Hematopoietic multipotent progenitor cell treated with erythropoietin and hydrocortisone succinate and interleukin-3 and kit ligand, for 4 days (in vitro differentiated cells): ENCODE measurements around the gene BMP2.

Experiments used
- DNase-seq: peaks from one replicate; pipeline ENCODE4 v3.0.0-alpha.2; 2015

Gene BMP2

DNA sequence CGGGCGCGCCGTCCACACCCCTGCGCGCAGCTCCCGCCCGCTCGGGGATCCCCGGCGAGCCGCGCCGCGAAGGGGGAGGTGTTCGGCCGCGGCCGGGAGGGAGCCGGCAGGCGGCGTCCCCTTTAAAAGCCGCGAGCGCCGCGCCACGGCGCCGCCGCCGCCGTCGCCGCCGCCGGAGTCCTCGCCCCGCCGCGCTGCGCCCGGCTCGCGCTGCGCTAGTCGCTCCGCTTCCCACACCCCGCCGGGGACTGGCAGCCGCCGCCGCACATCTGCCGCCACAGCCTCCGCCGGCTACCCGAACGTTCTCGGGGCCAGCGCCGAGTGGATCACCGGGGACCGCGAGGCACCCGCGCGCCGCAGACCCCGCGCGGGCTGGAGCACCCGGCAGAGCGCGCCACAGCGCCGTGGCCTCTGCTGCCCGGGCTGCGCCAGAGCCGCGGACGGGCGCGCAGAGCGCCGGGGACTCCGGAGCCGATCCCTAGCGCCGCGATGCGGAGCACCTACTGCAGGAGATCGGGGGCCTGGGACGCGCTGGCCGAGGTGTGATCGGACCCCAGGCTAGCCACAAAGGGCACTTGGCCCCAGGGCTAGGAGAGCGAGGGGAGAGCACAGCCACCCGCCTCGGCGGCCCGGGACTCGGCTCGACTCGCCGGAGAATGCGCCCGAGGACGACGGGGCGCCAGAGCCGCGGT is at the start of gene BMP2:
Gene BMP2 (plus strand): TSS at position 151 of the 692 bp plus-strand sequence. CDS start 2,441 bp downstream, outside the sequence.
- DNase-seq: peak; percentile 65

DNA sequence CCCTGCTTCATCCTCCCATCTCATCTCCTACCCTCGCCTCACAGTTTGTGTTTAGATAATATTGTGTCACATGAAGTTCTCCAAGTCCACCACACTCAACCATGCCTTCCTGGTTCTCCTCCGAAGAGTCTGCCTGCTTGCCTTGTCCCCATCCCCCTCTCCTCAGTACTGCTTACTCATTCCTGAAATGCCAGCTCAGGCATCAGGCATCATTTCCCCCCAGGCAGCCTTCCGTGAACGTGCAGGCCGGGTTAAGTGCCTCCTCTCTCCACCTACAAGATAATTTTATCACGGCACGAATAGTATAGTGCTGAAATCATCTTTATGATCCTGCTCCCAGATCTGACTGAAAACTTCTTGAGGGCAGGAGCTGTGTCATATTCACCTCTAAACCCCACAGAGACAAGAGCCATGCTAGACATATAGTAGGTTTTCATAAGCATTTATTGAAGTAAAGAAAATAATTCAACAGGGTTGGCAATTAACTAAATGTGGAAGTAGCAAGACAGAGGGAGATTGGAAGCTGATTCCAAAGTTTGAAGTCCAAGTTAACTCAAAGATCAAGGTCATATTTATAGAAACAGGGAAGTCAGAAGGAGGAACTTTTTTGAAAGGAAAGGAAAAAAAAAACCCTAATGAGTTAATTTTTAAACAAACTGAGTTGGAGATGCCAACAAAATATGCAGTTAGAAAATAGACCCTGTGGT is 48.7 kb upstream of the BMP2 start:
- DNase-seq: no peak

DNA sequence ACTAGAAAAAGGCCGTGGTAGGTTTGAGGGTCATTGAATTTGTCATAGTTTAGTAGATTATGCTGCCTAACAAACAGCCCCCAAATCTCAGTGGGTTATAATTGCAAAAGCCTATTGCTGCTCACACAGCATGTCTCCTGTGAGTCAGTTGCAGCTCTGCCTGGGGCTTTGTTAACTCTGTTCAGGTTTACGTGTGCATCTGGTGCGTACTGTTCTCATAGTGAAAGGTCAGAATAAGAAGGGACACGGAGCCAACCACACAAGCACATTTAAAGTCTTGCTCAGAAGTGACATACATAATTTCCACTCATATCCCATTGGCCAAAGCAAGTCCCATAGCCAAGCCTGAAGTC is 48.1 kb upstream of the BMP2 start:
- no peak for DNase-seq

DNA sequence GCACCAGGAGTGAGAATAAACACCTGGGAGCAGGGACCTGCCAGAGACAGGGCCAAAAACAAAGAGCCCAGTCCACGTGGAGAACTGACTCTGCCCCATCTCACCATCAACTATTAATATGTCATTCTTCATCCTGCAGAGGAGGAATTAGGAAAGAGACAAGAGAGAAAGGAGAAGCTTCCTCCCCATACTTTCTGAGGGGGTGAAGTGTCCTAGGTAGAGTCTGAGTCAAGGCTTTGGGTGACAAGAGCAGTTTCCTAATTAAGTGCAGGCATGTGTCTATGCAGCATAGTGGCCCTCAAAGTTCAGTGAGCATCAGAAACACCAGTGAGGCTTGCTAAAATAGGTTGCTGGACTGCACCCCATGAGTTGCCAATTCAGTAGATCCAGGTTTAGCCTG is 40.7 kb upstream of the BMP2 start:
- DNase-seq: no peak

DNA sequence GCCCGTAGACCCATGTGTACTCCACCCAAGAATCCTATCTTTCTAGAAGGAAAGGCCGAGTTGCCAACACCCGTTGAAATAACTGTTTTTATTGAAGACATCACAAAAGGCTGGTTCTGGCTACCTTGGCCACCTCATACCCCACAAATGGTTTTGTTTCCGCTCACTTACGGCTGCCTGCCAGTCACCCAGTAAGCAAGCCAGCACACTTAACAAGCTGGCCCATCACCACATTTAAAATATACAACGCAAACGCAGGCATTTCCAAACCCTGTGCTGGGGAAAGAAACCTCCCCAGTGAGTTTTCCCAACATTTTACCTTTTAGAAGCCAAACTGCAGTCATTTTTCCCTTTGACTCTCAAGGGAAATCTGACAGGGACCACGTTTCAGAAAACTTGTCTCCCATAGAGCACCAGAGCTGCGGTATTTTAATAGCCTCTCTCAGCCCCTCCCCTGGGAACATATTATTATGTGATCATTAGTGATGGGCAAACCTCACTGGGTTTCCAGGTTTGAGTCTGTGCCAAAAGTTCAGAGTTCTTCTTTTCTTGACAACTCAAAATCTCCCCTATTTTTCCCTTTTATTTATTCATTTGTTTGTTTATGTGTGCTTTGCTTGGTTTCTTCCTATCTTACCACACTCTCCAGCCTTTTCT is 36.7 kb upstream of the BMP2 start:
- DNase-seq: no peak

DNA sequence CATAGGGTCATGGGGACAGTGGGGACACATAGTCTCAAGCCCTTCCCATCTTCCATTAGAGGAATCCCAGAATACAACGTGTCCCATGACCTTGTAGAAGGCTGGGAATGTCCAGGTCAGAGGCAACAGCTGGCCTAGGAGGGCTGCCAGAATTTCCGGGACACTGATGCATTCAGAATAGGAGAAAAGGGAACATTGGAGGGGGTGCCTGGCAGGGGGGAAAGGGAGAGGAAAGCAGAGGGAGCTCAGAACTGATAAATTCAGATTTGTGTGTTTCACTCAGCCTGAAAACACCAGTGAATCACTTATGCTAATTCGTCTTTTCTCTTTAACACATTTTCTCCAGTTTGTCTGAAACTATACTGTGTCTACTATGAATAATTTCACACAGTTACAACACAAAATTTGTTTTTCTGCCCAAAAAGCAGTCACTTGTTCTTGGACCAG is 35.5 kb upstream of the BMP2 start:
- no peak for DNase-seq

DNA sequence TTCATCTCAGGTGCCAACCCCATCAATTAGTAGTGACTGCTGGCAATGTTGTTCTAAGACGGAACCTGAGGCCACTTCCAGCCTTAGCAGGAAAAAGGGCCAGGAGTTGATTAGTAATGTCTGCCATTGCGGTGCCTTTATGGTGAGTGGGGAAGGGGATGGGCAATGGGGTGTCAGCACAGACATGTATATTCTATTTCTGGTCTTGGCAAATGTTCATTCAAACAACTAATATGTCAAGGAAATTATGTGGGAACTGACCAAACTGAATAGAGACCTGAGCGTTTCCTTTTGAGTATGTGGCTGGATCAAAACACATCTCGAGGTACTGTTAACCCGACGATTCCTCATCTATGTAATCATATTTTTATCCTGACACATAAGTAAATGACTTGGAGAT is 34.6 kb upstream of the BMP2 start:
- no peak for DNase-seq

DNA sequence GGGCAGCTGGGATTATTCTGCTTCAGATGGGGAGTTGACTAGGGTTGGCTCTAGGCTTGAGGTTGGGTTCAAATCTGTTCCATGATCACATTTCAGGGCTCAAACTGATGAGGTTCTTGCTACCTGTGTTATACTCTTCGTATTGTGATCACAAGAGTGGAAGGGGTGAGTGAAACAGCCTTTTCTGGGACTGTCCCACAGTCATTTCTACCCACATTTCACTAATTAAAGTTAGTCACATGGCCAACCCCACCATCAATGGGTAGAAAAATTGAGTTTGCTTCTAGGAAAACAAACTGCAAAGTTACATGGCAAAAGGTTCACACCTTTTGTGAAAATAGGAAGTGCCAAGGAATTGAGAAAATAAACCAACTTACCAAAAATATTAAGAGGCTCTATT is 33.5 kb upstream of the BMP2 start:
- DNase-seq: no peak

DNA sequence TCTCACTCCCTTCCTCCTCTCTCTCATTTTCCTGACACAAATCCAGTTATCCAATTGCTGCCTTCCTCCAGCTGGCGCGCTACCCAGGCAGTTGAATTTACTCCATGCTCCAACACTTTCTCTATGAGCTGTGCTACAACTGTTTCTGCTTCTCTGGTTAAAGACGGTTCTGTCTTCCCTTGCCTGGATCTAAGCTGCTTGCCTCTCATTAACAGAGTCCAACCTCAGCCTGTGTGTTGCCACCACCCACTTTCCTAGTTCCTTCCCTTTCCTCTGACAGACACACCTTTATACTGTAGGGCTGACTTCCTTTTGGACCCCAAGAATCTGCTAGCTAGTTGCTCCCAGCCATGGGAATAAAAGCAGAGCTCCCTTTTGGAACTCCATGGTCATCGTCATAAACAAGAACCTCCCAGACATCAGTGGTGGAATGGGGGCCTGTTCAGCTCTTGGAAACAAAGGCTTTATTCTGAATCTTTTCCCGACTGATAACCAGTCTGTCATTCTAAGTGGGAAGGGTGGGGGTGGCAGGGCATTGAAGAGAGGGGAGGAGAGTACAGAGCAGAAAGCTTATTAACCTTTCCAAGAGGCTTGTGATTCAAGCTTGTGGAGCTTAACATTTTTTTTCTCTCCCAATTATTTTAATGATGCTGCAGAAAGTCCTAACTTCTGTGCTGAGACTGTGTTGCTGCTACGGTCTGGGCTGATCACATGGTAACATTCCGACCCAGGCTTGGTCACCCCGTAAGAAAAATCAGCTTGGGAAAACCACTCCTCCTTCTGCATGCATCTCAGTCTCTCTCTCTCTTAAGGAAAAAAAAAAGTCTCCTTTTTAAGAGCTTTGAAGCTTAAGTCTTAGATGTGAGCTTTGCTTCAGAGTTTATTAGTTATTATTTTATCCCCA is 31.3 kb upstream of the BMP2 start:
- no peak for DNase-seq

DNA sequence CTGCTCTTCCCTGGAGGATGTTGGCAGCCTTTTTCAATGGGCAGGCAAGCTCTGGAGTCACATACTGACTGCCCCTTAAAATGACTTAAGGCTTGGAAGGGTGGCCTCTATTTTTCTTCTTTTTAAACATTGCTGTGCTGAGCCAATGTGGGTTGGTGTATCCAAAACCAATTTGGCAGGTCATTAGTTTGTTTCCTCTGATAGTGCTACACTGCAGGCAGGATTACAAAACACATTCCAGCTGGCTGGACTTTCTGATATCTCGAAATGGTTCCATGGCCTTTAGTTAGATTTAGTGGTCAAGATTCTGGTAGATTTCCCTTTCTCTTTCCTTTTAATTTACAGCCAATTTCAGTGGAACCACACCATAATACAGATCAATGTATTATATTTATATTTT is 28.1 kb upstream of the BMP2 start:
- DNase-seq: no peak

DNA sequence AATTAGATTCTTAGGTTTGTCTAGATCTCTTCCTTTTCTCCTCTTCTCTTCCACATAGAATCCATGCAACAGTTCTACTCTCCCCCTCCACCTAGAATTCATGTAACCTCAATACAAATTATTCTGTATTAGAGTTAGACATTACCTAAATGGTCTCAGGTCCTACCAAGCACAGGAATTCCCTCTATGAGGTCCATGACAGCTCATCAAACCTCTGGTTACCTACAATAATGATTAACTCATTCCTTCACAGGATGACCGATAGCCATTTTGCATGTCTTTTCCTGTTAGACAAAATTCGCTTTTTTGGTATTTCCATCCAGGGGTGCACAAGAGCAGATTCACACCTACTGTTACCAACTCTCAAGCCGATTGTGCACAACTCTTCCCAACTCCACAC is 27.4 kb upstream of the BMP2 start:
- no peak for DNase-seq

DNA sequence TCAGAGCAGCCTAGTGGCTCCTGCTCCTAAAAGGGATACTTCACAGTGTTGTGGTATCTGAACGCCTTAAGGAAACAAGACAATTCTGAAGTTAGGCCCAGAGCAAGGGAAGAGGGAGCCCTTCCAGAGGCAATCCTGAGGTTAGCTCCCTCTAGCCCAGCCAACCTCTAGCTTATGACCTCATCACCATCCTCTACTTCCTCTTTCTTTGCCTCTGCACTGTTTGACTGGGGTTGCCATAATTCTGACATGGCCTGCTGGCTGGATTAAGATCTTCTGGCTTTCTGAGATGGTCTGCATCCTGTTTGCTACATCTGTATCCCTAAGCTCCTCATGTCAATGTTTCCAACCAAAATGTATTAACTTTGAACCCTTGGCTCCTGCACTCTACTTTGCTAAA is 23.3 kb upstream of the BMP2 start:
- peak; percentile 22 for DNase-seq

DNA sequence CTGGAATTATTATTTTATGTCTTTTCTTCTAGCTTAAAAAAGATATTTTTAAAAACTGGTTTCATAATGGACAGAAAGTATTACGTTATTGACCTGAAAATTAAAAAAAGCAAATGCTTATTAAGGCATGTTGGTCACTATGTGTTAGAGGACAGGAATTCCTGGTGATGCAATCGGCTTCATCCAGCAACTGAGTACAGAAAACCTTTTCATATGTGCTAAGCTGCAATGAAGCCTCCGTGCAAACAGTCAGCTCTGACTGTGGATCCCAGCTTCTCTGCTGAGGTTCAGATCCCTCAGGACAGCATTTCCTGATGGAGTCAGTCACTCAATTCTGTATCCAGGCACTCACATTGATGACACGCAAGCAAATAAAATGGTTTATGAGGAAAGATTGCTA is 22.7 kb upstream of the BMP2 start:
- DNase-seq: no peak

DNA sequence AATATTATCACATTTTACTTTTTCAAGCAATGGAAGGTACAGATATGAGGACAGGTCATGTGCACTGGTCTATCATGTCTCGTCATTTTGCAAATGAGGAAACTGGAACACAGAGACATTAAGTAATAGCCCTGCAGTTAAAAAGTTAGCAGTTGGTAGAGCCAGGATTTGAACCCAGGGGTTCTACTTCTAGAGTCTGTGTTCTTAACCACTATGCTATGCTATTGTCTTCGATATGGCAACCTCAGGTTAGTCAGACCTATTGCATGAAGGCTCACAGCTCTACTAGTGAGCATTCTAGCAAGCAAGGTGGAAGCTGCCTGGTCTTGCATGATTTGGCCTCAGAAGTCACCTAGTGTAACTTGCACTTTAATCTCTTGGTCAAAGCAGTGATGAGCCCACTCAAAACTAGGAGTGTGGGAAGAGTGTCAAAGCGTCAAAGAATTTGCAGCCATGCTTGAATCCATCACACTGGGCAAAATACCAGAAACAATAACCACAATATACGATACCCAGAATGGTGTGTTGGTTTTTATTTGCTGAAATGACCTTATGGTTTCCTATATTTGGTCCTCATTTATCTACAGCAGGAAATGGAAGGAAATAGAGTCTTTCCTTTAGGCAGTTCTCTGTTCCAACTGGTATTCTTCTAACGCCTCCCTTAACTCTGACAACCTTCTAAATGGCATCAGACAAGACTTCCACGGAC is 20.4 kb upstream of the BMP2 start:
- no peak for DNase-seq

DNA sequence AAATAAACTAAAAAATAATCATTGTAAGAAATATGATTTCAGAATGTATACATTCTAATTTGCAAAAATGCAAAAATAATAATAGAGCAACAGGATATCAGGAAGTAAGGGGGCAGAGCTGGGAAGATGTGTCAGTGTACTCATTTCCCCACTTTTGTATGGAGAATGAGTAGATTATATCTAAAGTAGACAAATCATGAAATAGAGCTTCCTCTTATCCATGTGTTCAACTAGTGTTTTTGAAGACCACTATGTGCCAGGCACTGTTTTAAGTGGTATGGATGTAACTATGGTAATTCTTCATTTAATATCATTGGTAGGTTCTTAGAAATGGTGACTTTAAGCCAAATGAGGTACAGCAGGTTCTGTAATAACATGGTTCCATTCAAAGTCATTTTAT is 17.0 kb upstream of the BMP2 start:
- DNase-seq: no peak

DNA sequence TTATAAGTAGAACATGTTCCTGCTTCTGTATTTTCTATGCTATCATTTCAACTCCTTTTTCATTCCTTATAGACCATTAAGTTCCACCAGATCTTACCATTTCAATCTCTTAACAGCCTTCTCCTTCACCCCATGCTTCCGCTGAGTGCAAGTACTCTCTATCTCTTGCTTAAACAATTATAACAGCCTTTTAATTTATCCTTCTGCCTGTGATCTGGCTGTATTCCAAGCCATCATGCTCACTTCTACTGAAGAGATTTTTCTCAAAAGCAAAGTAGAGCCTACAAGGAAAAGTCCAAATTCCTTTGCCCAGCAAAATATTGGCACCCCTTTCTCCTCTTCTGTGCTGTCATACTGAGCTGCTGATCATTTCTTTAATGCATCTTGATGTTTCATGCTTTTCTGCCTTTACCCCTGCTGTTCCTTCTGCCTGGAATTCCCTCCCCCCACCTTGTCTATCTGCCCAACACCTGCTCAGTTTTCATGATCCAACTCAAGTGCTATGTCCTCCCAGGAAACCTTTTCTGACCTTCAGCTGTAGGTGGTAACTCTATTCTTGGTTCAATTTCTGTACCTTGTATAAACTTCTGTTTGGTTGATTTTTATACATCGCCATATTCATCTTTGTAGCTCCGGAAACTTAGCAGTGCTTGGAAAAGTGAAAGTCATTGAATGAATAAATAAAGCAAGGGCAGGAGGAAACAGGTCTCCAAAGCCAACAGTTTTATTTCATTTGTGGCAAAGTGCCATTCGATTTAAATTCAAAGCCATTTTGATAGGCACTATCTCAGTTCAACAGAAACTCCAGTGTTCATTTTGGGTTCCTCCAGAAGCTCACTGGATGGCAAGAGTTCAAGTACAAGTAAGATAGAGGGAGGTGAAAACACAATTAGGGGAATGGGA is 10.5 kb upstream of the BMP2 start:
- DNase-seq: no peak

DNA sequence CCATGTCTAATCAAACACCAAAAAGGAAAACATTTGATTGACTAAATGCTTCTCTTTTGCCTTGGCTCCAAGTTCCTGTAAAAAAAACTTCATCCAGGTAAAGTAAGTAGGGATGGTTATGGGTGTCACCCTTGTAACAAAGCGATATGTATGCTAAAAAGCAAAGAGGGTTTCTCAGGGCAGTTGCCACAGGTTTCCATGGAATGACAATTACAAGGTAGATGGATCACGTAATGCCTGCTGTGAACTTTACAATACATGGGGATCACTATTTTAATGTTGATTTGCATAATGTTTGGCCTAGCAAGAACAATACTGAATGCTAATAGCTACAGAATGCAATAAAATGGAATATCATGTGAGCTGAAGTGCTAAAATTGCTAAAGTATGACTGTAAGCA is 2.9 kb upstream of the BMP2 start:
- DNase-seq: no peak

DNA sequence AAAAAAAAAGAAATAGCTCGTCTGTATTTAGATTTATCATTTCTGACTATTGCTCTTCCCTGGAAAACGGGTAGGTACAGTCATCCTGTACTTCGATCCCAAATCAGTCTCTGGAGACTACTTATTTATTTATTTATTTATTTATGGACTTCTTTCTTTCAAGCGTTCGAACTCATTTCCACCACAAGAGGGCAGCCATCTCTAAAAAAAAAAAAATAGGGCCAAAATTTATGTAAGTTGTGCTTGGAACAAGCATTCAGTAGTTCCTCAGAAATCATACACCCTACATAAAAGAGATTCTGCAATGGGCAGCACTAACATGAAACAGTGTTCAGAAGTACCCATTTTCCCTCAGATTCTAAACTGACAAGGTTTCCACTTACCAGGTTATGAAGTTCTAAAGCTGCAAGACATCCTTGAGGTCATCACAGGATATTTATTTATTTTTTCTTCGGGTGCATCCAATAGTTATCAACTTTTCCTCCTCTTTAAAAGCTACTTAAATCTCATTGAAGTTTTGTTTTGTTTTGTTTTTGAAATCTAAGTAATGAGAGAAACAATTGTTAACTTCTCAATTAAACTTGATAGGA is 1.9 kb upstream of the BMP2 start:
- peak; percentile 81 for DNase-seq

DNA sequence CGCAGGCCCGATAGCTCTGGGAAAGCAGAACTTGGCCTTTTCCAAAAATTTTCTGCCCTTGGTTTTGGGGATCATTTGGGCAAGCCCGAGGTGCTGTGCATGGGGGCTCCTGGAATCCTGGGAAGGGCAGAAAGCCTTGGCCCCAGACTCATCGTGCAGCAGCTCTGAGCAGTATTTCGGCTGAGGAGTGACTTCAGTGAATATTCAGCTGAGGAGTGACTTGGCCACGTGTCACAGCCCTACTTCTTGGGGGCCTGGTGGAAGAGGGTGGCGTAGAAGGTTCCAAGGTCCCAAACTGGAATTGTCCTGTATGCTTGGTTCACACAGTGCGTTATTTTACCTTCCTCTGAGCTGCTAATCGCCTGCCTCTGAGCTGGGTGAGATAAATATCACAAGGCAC is 1.1 kb upstream of the BMP2 start:
- no peak for DNase-seq

DNA sequence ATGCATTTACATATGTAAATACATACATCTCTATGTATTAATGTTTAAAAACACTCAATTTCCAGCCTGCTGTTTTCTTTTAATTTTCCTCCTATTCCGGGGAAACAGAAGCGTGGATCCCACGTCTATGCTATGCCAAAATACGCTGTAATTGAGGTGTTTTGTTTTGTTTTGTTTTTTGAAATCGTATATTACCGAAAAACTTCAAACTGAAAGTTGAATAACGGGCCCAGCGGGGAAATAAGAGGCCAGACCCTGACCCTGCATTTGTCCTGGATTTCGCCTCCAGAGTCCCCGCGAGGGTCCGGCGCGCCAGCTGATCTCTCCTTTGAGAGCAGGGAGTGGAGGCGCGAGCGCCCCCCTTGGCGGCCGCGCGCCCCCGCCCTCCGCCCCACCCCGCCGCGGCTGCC is 355 bp upstream of the BMP2 start:
- DNase-seq: no peak
